Sigmoid colon (tissue), 7 donors: Measurements from ENCODE around the gene FRMD1. TPM values are rescaled to one million over a fixed set of nuclear protein-coding genes. Genes with fewer than 3 reads are reported as not detected.

Experiments used
- DNase-seq: peaks from one replicate; pipeline ENCODE4 v3.0.0-alpha.2; 2019
- H3K27ac ChIP-seq, 4 donors: fragments of 200-600 bp; sonication (generic); one replicate each; pipeline ENCODE4 v1.5.1; 2016 to 2019; ENCODE audit warnings: mild to moderate bottlenecking in 1 of 4
- H3K27me3 ChIP-seq, 3 donors: fragments of 200-600 bp; sonication (generic); one replicate each; pipeline ENCODE4 v1.5.1; 2019; ENCODE audit warnings: mild to moderate bottlenecking in 1 of 3
- H3K36me3 ChIP-seq, 4 donors: fragments of 200-600 bp; sonication (generic); one replicate each; pipeline ENCODE4 v1.5.1; 2016 to 2019
- H3K4me1 ChIP-seq, 4 donors: fragments of 200-600 bp; sonication (generic); one replicate each; pipeline ENCODE4 v1.5.1; 2017 to 2019
- H3K4me3 ChIP-seq, 4 donors: fragments of 200-600 bp; sonication (generic); one replicate each; pipeline ENCODE4 v1.5.1; 2017 to 2019; ENCODE audit warnings: mild to moderate bottlenecking in 2 of 4, moderate library complexity in 1 of 4
- H3K9me3 ChIP-seq, 4 donors: fragments of 200-600 bp in 3 of 4; sonication (generic) in 3 of 4; one replicate each; pipeline versions ENCODE4 v1.5.1 to v1.6.1; 2013 to 2019
- EP300 ChIP-seq, 4 donors: sonication (generic); formaldehyde crosslinking; IDR thresholded peaks; one replicate each; pipeline ENCODE4 v1.6.1; 2017; ENCODE audit warnings: antibody characterized with exemption in 4 of 4
- POLR2A ChIP-seq, 2 donors: fragments of 450-650 bp; IDR thresholded peaks; one replicate each; pipeline ENCODE4 v1.6.1; 2016; ENCODE audit warnings: antibody characterized with exemption in 2 of 2, mild to moderate bottlenecking in 2 of 2, moderate library complexity in 2 of 2
- POLR2AphosphoS5 ChIP-seq, 4 donors: sonication (generic); formaldehyde crosslinking; IDR thresholded peaks; one replicate each; pipeline ENCODE4 v1.6.1; 2017; ENCODE audit warnings: antibody characterized with exemption in 4 of 4
- WGBS, 2 donors: extraction: QIAGEN DNeasy Blood & Tissue Kit; methylation state at CpG; one replicate each; pipeline ENCODE4 v1.1.7; 2013; 5-methylcytosine and 5-hydroxymethylcytosine counted together
- intact Hi-C: fragments of 100-400 bp; cut with DNase I; formaldehyde crosslinking; loops from one replicate; pipeline ENCODE4 v1.15.1; 2023
- polyA plus RNA-seq, 3 donors: library from polyadenylated mRNA; stranded (reverse); fragments of 200-250 nt; gene quantifications; one replicate each; pipeline ENCODE4 v1.2.3, GENCODE V29; 2013
- total RNA-seq, 4 donors: library from RNA; depleted of rRNA; stranded (reverse); fragments of >200 nt; gene quantifications; one replicate each; pipeline ENCODE4 v1.1.0, GENCODE V29; 2016
- TF ChIP-seq, protein P1 (sequence below), 4 experiments: fragments of 450-650 bp in 3 of 4; fragments of 200-600 bp in 1 of 4; IDR thresholded peaks; one replicate each; pipeline ENCODE4 v1.5.1; 2016 to 2019; ENCODE audit warnings: antibody characterized with exemption in 4 of 4, mild to moderate bottlenecking in 3 of 4, moderate library complexity in 2 of 4
- donor health status: healthy with polysubstance abuse.
- donor health status: Bipolar disorder and iron deficiency.
- donor health status: healthy.

FRMD1 gene
- total and polyA plus RNA-seq, 7 donors = 0.36 to 12.0 (median 4.2) TPM; not detected in 2

DNA sequence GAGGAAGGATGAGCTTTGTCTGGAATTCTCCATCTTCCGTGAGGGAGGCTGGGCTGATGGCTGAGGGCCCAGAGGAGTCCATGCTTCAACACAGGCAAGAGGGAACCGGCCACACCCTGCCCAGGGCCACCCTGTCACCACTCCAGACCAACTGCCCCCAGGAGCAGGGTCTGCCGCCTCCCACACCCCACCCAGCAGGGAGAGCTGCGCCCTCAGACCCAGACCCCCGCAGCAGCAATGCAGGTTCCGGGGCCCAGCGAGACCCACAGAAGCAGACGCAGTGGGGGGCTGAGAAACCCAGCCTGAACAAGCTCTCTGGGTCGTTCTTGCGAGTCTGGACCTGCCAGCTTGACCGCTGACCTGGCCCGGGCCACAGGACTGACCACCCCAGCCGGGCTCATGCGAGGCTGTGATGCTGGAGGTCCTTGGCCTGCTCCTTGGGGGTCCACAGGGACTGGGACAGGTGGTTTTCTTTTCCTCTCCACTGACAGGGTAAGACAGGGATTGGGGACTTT is 25.0 kb downstream of the FRMD1 start:
- H3K36me3 ChIP-seq = no peaks in the 10 kb centered on the region
- peaks cover 0 to 4% (median 0%) of the 10 kb centered on the region in 4 donors for H3K4me1 ChIP-seq
- H3K9me3 ChIP-seq = no peaks in the 10 kb centered on the region
- WGBS, 2 donors = 89 to 91% methylated on average over 14 of the region's 14 CpGs
- H3K4me3 ChIP-seq = no peak overlapping the region
- H3K27ac ChIP-seq = no peak overlapping the region
- intact Hi-C loops = no loop called here
- H3K27me3 ChIP-seq = no peaks in the 10 kb centered on the region
- TF ChIP-seq POLR2AphosphoS5 (IDR thresholded peaks at IDR 0.05) = no peak
- TF ChIP-seq, protein P1, sequence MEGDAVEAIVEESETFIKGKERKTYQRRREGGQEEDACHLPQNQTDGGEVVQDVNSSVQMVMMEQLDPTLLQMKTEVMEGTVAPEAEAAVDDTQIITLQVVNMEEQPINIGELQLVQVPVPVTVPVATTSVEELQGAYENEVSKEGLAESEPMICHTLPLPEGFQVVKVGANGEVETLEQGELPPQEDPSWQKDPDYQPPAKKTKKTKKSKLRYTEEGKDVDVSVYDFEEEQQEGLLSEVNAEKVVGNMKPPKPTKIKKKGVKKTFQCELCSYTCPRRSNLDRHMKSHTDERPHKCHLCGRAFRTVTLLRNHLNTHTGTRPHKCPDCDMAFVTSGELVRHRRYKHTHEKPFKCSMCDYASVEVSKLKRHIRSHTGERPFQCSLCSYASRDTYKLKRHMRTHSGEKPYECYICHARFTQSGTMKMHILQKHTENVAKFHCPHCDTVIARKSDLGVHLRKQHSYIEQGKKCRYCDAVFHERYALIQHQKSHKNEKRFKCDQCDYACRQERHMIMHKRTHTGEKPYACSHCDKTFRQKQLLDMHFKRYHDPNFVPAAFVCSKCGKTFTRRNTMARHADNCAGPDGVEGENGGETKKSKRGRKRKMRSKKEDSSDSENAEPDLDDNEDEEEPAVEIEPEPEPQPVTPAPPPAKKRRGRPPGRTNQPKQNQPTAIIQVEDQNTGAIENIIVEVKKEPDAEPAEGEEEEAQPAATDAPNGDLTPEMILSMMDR (IDR thresholded peaks at IDR 0.05) = no peak
- TF ChIP-seq POLR2A (IDR thresholded peaks at IDR 0.05) = no peak
- TF ChIP-seq EP300 (IDR thresholded peaks at IDR 0.05) = no peak
- DNase-seq = no peak

GRCh38 chr6:168053086-168053956 is 25.7 kb downstream of the FRMD1 start:
- intact Hi-C loops = no loop called here

DNA sequence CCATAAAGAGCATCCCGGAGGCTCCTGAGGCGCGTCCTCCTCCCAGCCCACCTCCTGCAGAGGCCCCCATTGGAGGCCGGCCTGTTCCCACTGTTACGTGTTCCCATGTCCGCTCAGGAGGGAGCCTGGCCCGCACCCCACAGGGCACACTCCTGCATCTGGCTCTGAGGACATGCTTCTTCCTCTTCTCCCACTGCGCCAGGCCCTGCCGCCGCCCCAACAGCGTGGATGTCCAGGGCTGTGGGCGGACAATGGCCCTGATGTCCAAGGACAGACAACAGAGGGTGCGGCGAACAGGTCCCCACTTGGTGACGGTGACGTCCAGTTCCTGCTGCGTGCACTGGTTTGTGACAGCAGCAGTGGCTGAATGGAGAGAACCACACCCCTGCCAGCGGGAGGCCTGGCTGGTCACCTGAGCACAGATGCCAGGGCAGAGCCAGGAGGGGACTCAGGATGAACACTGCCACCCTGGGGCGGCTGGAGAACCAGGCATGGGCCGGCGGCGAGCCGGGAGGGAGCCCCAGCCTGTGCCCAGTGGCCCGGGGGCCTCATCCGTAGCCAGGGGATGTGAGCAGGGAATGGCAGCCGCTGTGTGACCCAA is 26.6 kb downstream of the FRMD1 start:
- no peak overlapping the region for H3K4me3 ChIP-seq
- no peaks in the 10 kb centered on the region for H3K36me3 ChIP-seq
- no peaks in the 10 kb centered on the region for H3K9me3 ChIP-seq
- intact Hi-C loops = no loop called here
- no peak for DNase-seq
- WGBS, 2 donors = 30 to 81% methylated on average over 26 of the region's 26 CpGs
- peaks cover 0 to 4% (median 0%) of the 10 kb centered on the region in 4 donors for H3K4me1 ChIP-seq
- H3K27me3 ChIP-seq = no peaks in the 10 kb centered on the region
- TF ChIP-seq EP300 (IDR thresholded peaks at IDR 0.05) (no peak), POLR2AphosphoS5 (IDR thresholded peaks at IDR 0.05) (no peak), POLR2A (IDR thresholded peaks at IDR 0.05) (no peak)
- TF ChIP-seq, protein P1 (IDR thresholded peaks at IDR 0.05) = no peak
- no peak overlapping the region for H3K27ac ChIP-seq

More at GRCh38 chr6:168053086-168053956, 25.7 kb downstream of the FRMD1 start:
- no peak for DNase-seq
- 85 to 88% methylated on average over 38 of the region's 38 CpGs for WGBS, 2 donors
- Histone ChIP-seq H3K36me3 (no peaks in the 10 kb centered on the region), H3K9me3 (no peaks in the 10 kb centered on the region), H3K27ac (no peak overlapping the region), H3K4me3 (no peak overlapping the region), H3K4me1 (peaks cover 0 to 4% (median 0%) of the 10 kb centered on the region in 4 donors), H3K27me3 (no peaks in the 10 kb centered on the region)
- no peak for TF ChIP-seq POLR2AphosphoS5 (IDR thresholded peaks at IDR 0.05)
- TF ChIP-seq POLR2A (IDR thresholded peaks at IDR 0.05) = no peak
- TF ChIP-seq EP300 (IDR thresholded peaks at IDR 0.05) = no peak

GRCh38 chr6:168051648-168052047 is 27.4 kb downstream of the FRMD1 start:
- Histone ChIP-seq H3K36me3 (no peaks in the 10 kb centered on the region), H3K27ac (no peak overlapping the region), H3K9me3 (no peaks in the 10 kb centered on the region), H3K4me3 (no peak overlapping the region), H3K4me1 (peaks cover 0 to 4% (median 0%) of the 10 kb centered on the region in 4 donors), H3K27me3 (no peaks in the 10 kb centered on the region)
- TF ChIP-seq, protein P1 (IDR thresholded peaks at IDR 0.05) = no peak
- TF ChIP-seq POLR2AphosphoS5 (IDR thresholded peaks at IDR 0.05) (no peak), EP300 (IDR thresholded peaks at IDR 0.05) (no peak), POLR2A (IDR thresholded peaks at IDR 0.05) (no peak)
- intact Hi-C loops = no loop called here
- DNase-seq = no peak
- WGBS, 2 donors = 91 to 94% methylated on average over 9 of the region's 9 CpGs
